Activated naive CD8-positive, alpha-beta T cell treated with anti-CD3 and anti-CD28 coated beads, Interleukin-2, amount 50 U/mL, for 16 hours (primary cell): ENCODE data around the gene CRELD1.
"Not testable (repeated sequence)": the region's sequence is repeated elsewhere in the genome, so short reads cannot be mapped to it uniquely, and the experiment has no call there.

Experiments used
- DNase-seq: peaks from one replicate; pipeline ENCODE4 v3.0.0-alpha.2; 2020; ENCODE audit warnings: low read depth, low spot score

CRELD1 gene

GRCh38 chr3:9934235-9934621, 594 bp downstream of the CRELD1 start:
- no peak for DNase-seq

GRCh38 chr3:9934993-9935392, 1.4 kb downstream of the CRELD1 start:
- DNase-seq: no peak

- no peak for DNase-seq
Measured at GRCh38 chr3:9935966-9936510, 2.4 kb downstream of the CRELD1 start.

- no peak for DNase-seq
Measured at GRCh38 chr3:9937486-9938238, 4.0 kb downstream of the CRELD1 start.

- no peak for DNase-seq
Measured at GRCh38 chr3:9938966-9939365, 5.3 kb downstream of the CRELD1 start.

GRCh38 chr3:9939906-9940305, 6.3 kb downstream of the CRELD1 start:
- not testable (repeated sequence) for DNase-seq

- DNase-seq: no peak
Measured at GRCh38 chr3:9940746-9941145, 7.1 kb downstream of the CRELD1 start.

GRCh38 chr3:9942164-9942563, 8.5 kb downstream of the CRELD1 start:
- no peak for DNase-seq

GRCh38 chr3:9942934-9943690, 9.5 kb downstream of the CRELD1 start:
- no peak for DNase-seq

GRCh38 chr3:9944271-9944670, 10.6 kb downstream of the CRELD1 start:
- DNase-seq: no peak

GRCh38 chr3:9945358-9945757, 11.7 kb downstream of the CRELD1 start:
- DNase-seq: no peak

- peak; percentile 48 for DNase-seq
Measured at GRCh38 chr3:9946112-9947024, 12.7 kb downstream of the CRELD1 start.

- no peak for DNase-seq
Measured at GRCh38 chr3:9947025-9947995, 13.7 kb downstream of the CRELD1 start.

GRCh38 chr3:9948586-9948985, 15.0 kb downstream of the CRELD1 start:
- no peak for DNase-seq

GRCh38 chr3:9949115-9949514, 15.5 kb downstream of the CRELD1 start:
- no peak for DNase-seq

- DNase-seq: no peak
Measured at GRCh38 chr3:9949626-9950025, 16.0 kb downstream of the CRELD1 start.

GRCh38 chr3:9951126-9951525, 17.5 kb downstream of the CRELD1 start:
- no peak for DNase-seq

- no peak for DNase-seq
Measured at GRCh38 chr3:9951598-9951961, 17.9 kb downstream of the CRELD1 start.

- DNase-seq: peak; percentile 37
Measured at GRCh38 chr3:9951962-9952805, 18.6 kb downstream of the CRELD1 start, which contains the start of gene PRRT3. Gene PRRT3 (minus strand): TSS chr3:9952408. CDS start chr3:9950115, 2,293 bp downstream.

- DNase-seq: no peak
Measured at GRCh38 chr3:9955067-9955502, 21.5 kb downstream of the CRELD1 start.
